Tibial artery (tissue), 4 donors: Measurements from ENCODE around the gene WDR7.

Experiments used
- DNase-seq, 2 donors: peaks; one replicate each; pipeline ENCODE4 v3.0.0-alpha.2; 2019
- H3K27ac ChIP-seq, 2 donors: fragments of 200-600 bp; sonication (generic) in 1 of 2; 1 replicate in 1 of 2; 2 replicates in 1 of 2; pipeline ENCODE4 v1.5.1; 2018 to 2019; ENCODE audit warnings: mild to moderate bottlenecking in 1 of 2
- H3K27me3 ChIP-seq, 2 donors: fragments of 200-600 bp; sonication (generic) in 1 of 2; one replicate each; pipeline versions ENCODE4 v1.5.1 to v1.6.0; 2016 to 2019
- H3K36me3 ChIP-seq, 3 donors: fragments of 200-600 bp; sonication (generic) in 2 of 3; one replicate each; pipeline ENCODE4 v1.5.1; 2016 to 2019; ENCODE audit warnings: mild to moderate bottlenecking in 2 of 3
- H3K4me1 ChIP-seq, 4 donors: fragments of 200-600 bp; sonication (generic) in 2 of 4; 1 replicate in 3 of 4; 2 replicates in 1 of 4; pipeline ENCODE4 v1.5.1; 2016 to 2019
- H3K4me3 ChIP-seq, 2 donors: fragments of 200-600 bp; sonication (generic) in 1 of 2; 1 replicate in 1 of 2; 2 replicates in 1 of 2; pipeline ENCODE4 v1.5.1; 2018 to 2019; ENCODE audit warnings: mild to moderate bottlenecking in 2 of 2
- H3K9me3 ChIP-seq, 3 donors: fragments of 200-600 bp; sonication (generic) in 1 of 3; one replicate each; pipeline ENCODE4 v1.5.1; 2016 to 2019
- CTCF ChIP-seq, 2 experiments: fragments of 200-600 bp in 1 of 2; fragments of 450-650 bp in 1 of 2; IDR thresholded peaks; one replicate each; pipeline ENCODE4 v1.5.1; 2017 to 2019; ENCODE audit warnings: antibody characterized with exemption in 2 of 2, mild to moderate bottlenecking in 1 of 2, moderate library complexity in 1 of 2
- intact Hi-C: fragments of 100-400 bp; cut with DNase I; formaldehyde crosslinking; loops from one replicate; pipeline ENCODE4 v1.15.0; 2023; ENCODE audit warnings: low total_unique reads

Gene WDR7

GRCh38 chr18:56995579-56996188 lies 344.5 kb downstream of the WDR7 start:
- Histone ChIP-seq H3K4me1 (peaks cover 0 to 13% (median 1%) of the 10 kb centered on the region in 4 donors), H3K27ac (no peak overlapping the region), H3K4me3 (no peak overlapping the region), H3K36me3 (no peaks in the 10 kb centered on the region), H3K27me3 (no peaks in the 10 kb centered on the region), H3K9me3 (no peaks in the 10 kb centered on the region)
- intact Hi-C loops: no loop called here
- no peak for TF ChIP-seq CTCF (IDR thresholded peaks at IDR 0.05)
- DNase-seq: no peak

GRCh38 chr18:56997200-56997599 lies 346.0 kb downstream of the WDR7 start:
- H3K9me3 ChIP-seq: no peaks in the 10 kb centered on the region
- intact Hi-C loops: no loop called here
- H3K4me1 ChIP-seq: peaks cover 0 to 15% (median 1%) of the 10 kb centered on the region in 4 donors
- no peak overlapping the region for H3K27ac ChIP-seq
- TF ChIP-seq CTCF (IDR thresholded peaks at IDR 0.05): no peak
- no peak for DNase-seq
- no peaks in the 10 kb centered on the region for H3K36me3 ChIP-seq
- H3K27me3 ChIP-seq: no peaks in the 10 kb centered on the region
- no peak overlapping the region for H3K4me3 ChIP-seq

- DNase-seq: no peak
- H3K4me1 ChIP-seq: peaks cover 0 to 41% (median 9%) of the 10 kb centered on the region in 4 donors
- intact Hi-C loops: no loop called here
- TF ChIP-seq CTCF (IDR thresholded peaks at IDR 0.05): no peak
- H3K36me3 ChIP-seq: no peaks in the 10 kb centered on the region
- no peak overlapping the region for H3K27ac ChIP-seq
- no peak overlapping the region for H3K4me3 ChIP-seq
- H3K9me3 ChIP-seq: no peaks in the 10 kb centered on the region
- no peaks in the 10 kb centered on the region for H3K27me3 ChIP-seq
Measured at GRCh38 chr18:56999823-57000222, 348.7 kb downstream of the WDR7 start.

- no peaks in the 10 kb centered on the region for H3K36me3 ChIP-seq
- H3K4me1 ChIP-seq: peaks cover 0 to 47% (median 10%) of the 10 kb centered on the region in 4 donors
- H3K27me3 ChIP-seq: no peaks in the 10 kb centered on the region
- H3K9me3 ChIP-seq: no peaks in the 10 kb centered on the region
- no peak for DNase-seq
- H3K27ac ChIP-seq: no peak overlapping the region
- H3K4me3 ChIP-seq: no peak overlapping the region
- no peak for TF ChIP-seq CTCF (IDR thresholded peaks at IDR 0.05)
- intact Hi-C loops: no loop called here
Measured at GRCh38 chr18:57002627-57003026, 351.5 kb downstream of the WDR7 start.

GRCh38 chr18:57003342-57003741 lies 352.2 kb downstream of the WDR7 start:
- Histone ChIP-seq H3K27ac (no peak overlapping the region), H3K9me3 (no peaks in the 10 kb centered on the region), H3K4me1 (peaks cover 0 to 47% (median 10%) of the 10 kb centered on the region in 4 donors), H3K4me3 (no peak overlapping the region), H3K36me3 (no peaks in the 10 kb centered on the region), H3K27me3 (no peaks in the 10 kb centered on the region)
- TF ChIP-seq CTCF (IDR thresholded peaks at IDR 0.05): no peak
- intact Hi-C loops: no loop called here
- no peak for DNase-seq
